GM12865 (cell line): ENCODE data around the gene NKX3-2.

Experiments used
- DNase-seq: peaks from one replicate; pipeline ENCODE4 v3.0.0; 2010; ENCODE audit warnings: low read depth
- H3K4me3 ChIP-seq: 2 replicates; pipeline ENCODE4 v1.5.1; 2011; ENCODE audit warnings: mild to moderate bottlenecking, low read depth, low read length, control low read depth
- TF ChIP-seq, protein P1 (sequence below): IDR thresholded peaks from 2 replicates; pipeline ENCODE4 v1.5.1; 2011; ENCODE audit warnings: low read length, control low read depth, low read depth, inconsistent platforms; ENCODE audit not compliant: insufficient read depth; ENCODE audit errors: missing control alignments

NKX3-2 gene

DNA sequence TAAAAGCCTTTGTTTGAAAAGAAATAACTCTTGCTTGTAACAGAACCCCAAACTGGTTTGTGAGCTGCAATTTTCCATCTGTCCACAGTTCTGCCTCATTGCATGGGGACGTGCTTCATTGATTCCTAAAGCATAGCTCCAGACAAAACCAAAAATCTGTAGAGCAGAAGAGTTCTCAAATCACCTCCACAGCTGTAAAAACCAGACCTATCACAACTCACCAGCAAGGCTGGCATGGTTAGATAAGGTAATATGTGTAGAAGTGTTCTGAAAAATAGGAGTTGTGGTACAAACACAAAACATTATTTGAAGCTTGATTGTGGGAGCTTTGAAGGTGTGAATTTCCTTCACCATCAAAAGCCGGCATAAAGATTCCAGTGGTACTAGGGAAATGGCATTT, 47.7 kb downstream of the NKX3-2 start:
- TF ChIP-seq, protein P1, sequence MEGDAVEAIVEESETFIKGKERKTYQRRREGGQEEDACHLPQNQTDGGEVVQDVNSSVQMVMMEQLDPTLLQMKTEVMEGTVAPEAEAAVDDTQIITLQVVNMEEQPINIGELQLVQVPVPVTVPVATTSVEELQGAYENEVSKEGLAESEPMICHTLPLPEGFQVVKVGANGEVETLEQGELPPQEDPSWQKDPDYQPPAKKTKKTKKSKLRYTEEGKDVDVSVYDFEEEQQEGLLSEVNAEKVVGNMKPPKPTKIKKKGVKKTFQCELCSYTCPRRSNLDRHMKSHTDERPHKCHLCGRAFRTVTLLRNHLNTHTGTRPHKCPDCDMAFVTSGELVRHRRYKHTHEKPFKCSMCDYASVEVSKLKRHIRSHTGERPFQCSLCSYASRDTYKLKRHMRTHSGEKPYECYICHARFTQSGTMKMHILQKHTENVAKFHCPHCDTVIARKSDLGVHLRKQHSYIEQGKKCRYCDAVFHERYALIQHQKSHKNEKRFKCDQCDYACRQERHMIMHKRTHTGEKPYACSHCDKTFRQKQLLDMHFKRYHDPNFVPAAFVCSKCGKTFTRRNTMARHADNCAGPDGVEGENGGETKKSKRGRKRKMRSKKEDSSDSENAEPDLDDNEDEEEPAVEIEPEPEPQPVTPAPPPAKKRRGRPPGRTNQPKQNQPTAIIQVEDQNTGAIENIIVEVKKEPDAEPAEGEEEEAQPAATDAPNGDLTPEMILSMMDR: no peak
- H3K4me3 ChIP-seq: no peak overlapping the region

DNA sequence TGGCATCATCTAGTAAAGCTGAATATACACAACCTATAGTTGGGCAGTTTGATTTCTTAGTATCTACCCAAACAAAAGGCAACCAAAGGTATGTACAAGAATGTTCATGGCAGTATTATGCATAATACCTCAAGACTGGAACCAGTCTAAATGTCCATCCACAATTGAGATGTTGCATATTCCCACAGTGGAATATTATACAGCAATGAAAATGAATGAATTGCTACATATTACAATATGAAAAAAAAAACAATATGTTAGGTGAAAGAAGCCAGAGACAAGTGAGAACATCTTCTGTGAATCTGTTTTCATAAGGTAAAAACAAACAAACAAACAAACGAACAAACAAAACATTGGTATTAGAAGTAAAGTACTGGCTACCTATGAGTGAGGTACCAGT, 48.6 kb downstream of the NKX3-2 start:
- no peak for DNase-seq
- TF ChIP-seq, protein P1: no peak
- H3K4me3 ChIP-seq: no peak overlapping the region

More for the DNA sequence above, 47.7 kb downstream of the NKX3-2 start:
- DNase-seq: no peak

GRCh38 chr4:13493793-13494192, 50.5 kb downstream of the NKX3-2 start:
- no peak for DNase-seq
- H3K4me3 ChIP-seq: no peak overlapping the region
- TF ChIP-seq, protein P1: no peak

DNA sequence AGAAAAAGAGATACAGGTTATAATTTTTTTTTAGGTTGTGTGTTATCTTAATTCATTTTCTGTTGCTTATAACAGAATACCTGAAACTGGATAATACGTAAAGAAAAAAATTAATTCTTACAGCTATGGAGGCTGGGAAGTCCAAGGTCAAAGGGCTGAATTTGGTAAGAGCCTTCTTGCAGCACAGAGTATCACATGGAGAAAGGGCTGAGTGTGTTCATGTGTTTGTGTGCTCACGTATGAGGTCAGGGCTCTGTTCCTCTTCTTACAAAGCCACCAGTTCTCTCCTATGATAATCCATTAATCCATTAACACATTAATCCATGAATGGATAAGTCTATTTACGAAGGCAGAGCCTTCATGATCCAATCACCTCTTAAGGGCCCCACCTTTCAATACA, 51.6 kb downstream of the NKX3-2 start:
- TF ChIP-seq, protein P1: no peak

More for the DNA sequence above, 51.6 kb downstream of the NKX3-2 start:
- DNase-seq: no peak
- H3K4me3 ChIP-seq: no peak overlapping the region
